NCI-H69 (cell line): Measurements from ENCODE around the gene RO60.

ENCODE experiments used
- DNase-seq: peaks from one replicate; lab custom pipeline; 2025; lab: John Stamatoyannopoulos, UW

Gene RO60

GRCh38 chr1:193108471-193108870 is 49.1 kb downstream of the RO60 start:
- DNase-seq: peak; percentile 37
